Fibroblast of the conjunctiva (primary cell): ENCODE data around the gene SMAP2.

Experiments
- DNase-seq: peaks from one replicate; pipeline ENCODE4 v3.0.0-alpha.2; 2010; ENCODE audit warnings: low read depth

The SMAP2 gene

GRCh38 chr1:40421431-40422384 lies 48.2 kb downstream of the SMAP2 start:
- DNase-seq: no peak

DNA sequence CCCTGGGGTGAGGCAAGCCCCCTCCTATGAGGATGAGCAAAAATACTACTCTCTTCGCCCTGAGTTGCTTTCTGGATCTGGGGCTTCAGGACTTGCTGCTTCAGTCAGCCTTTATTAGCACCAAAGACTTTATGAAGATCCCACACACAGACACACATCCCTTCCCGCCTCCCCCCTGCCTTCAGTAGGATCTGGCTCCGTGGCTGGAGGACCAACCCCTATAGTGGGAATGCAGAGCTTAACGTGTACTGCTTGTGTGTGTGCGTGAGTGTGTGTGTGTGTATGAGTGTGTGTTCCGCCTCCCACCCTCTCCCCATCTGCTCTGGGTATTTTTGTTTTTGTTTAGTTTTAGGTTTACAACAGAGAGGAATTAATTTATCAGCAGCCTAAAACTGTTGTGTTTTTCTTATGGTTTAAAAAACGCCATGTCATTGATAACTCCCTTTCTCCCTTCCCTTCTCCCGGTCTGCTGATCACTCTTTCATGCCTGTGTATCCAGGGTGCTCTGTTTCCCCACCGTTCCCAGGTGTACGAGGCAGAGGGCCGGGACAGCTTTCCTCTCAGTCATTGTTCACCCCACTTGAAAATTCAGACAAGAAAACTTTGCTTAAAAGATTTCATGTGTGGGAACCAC lies 49.2 kb downstream of the SMAP2 start:
- no peak for DNase-seq

DNA sequence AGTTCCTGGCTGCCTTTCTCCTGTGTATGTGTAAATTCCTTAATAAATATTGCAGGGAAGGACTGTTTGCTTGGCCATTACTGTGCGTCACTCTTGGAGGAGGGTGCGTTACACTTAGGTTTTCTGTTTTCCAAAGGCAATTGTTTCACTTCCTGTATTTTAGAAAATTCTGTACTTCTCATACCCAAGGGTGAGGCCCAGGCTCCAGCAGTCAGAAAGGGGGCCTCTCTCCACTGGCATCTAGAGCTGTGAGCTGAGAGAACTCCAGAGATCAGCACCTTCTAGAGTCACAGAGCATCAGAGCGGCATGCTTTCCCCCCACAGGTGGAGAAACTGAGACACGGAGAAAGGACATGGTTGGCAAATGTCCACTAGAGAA lies 49.7 kb downstream of the SMAP2 start:
- no peak for DNase-seq

- DNase-seq: no peak
Measured at GRCh38 chr1:40423951-40424618, 50.6 kb downstream of the SMAP2 start.

DNA sequence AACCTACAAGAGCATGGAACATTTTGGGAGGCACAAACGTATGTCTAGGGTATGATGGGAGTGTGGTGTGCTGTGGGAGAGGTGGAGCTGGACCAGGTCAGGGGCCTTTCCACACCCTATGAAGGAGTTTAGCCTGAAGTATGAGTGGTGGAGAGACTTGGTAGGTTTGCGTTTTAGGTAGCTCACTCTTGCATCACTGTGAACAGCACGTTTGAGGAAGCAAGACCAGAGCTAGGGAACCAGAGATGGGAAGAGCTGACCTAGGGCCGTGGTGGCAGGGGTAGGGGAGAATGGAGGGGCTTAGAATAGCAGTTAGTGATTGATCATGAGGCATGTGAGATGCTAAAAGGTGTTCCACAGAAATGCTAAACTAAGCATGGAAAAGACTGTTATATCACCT lies 51.7 kb downstream of the SMAP2 start:
- DNase-seq: no peak

DNA sequence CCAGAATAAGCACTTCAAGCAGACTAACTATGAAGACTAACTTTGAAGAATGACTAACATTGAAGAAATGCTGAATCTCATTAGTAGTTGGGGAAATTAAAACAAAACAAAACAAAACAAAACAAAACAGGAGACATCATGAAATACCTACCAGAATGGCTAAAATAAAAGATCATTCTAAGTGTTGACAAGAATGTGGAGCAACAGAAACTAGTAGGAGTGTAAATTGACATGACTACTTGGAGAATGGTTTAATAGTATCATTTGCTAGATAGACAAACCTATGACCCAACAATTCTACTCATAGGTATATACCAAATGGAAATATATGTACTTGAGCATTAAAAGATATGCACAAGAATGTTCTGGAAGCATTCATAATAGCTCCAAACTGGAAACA lies 57.9 kb downstream of the SMAP2 start:
- DNase-seq: no peak

GRCh38 chr1:40432644-40433390 lies 59.3 kb downstream of the SMAP2 start:
- DNase-seq: no peak

DNA sequence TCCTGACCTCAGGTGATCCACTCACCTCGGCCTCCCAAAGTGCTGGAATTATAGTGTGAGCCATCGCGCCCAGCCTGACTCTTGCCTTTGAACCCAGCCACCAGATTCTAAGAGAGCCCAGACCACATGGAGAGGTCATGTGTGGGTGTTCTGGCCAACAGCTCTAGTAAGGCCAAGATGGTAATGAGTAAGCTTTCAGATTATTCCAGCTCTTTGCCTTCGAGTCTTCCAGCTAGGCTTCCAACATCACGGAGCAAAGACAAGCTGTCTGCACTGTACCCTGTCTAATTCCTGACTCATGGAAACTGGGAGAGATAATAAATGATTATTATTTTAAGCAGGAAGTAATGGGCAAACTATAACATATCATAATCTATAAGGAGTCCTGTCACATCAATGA lies 61.9 kb downstream of the SMAP2 start:
- no peak for DNase-seq

DNA sequence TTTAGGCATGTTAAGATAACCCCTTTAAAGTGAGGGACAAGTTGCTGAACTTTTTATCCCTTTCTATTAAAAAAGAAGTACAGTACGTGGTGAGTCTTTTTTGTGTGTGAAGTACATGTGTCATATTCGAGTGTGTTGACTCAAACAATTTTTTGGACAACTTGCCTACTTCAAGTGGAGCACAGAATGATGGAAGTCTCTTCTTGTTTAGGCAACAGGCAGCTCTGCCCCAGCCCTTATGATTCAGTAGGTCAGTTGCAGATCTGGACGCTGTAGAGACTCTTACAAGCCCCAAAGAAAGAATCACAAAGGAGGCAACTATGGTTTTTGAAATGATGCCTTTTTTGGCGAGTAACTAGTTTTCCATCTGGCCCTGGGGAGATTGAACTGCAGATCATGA lies 62.3 kb downstream of the SMAP2 start:
- DNase-seq: no peak

GRCh38 chr1:40438391-40439015 lies 65.0 kb downstream of the SMAP2 start:
- DNase-seq: no peak

- no peak for DNase-seq
Measured at GRCh38 chr1:40439247-40439646, 65.7 kb downstream of the SMAP2 start.

DNA sequence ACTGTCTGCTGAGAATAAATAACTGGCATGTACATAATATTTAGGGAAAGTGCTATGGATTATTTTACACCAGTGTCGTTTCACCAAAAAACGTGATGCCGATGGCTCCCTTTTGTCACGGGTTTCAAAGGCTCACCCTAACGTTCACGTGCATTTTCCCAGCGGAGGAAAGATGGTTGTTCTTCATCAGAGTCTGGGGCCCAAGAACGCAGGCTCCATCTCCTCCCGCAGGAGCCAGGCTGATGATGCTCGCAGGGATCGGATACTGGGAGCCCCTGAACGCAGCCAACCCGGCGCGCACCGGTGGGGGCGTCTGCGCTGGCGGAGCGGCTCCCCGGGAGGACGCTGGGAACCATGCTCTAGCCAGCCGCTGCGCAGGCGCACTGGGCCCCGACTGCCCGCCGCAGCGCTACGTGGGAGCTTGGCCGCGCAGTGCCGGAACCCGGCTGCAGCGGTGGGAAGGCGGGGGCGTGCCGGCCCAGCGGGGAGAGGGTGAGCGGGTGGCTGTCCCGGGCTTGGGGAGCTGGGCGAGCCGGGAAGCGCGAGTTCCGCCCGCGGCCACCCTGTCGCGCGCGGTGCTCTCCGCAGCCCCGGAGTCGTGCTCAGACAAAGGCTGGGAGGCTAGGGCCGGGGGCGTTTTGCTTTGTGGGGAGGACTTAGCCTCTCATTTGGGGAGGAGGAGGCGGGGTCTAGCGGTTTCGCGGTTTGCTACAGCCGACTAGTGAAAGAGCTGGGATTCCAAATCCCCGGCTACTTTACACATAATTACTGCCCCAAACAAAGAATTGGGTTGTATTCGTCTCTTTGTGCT lies 76.4 kb downstream of the SMAP2 start, which contains the start of gene ZFP69B:
Gene ZFP69B, plus strand, starts transcription at position 793 of the 811 bp plus-strand sequence. CDS start 486 bp downstream, outside the sequence.
- peak; percentile 80 for DNase-seq

DNA sequence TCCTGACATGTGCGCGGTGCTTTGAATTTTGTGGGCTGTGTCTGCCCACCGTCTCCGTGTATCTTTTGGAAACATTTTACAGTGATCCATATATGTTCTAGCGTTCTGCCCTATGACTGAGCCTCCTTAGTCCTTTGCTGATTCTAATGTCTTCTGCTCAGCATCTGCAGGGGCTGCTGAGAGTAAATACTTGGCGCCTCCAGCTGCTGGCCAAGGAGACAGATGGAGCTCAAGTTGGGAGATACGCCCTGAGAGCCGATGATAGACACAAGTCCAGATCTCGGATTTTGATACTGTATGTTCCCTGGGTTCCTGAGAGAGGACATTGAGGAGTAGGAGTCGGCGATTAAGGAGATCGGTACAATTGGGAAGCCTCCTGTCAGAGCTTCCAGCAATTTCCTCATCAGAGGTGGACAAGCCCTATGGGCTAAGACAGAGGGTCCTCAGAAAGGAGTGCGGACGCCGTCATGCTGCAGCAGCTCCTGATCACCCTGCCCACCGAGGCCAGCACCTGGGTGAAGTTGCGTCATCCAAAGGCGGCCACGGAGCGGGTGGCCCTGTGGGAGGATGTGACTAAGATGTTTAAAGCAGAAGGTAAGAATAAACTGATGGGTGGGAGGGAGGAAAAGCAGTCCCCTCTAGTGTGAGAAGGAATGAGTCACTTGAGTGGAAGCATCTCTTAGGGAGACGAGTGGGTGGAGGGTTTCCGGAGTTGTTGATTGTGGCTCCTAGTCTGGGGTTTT lies 77.1 kb downstream of the SMAP2 start:
- no peak for DNase-seq

DNA sequence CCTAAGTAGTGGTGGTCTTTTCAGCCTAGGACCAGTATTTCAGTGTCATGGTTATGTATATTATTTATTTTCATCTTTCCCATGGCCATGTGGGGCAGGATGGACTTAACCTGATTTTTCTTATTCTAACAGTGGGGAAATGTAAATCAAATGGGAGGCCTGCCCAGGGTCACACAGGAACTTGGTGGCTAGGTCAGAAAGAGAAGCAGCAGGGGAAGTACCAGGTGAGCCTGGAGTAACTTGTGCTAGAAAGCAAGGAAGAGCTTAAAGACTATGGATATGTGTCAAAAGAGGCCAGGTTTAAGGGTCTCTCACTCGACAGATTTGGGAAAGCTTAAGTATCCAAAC lies 77.7 kb downstream of the SMAP2 start:
- DNase-seq: no peak

GRCh38 chr1:40454873-40455272 lies 81.3 kb downstream of the SMAP2 start:
- DNase-seq: no peak

GRCh38 chr1:40462956-40463590 lies 89.5 kb downstream of the SMAP2 start:
- DNase-seq: no peak

- no peak for DNase-seq
Measured at GRCh38 chr1:40469327-40469726, 95.8 kb downstream of the SMAP2 start.
